Endothelial cell of umbilical vein (primary cell): ENCODE data around the gene NHS. TPM values are rescaled to one million over a fixed set of nuclear protein-coding genes. Genes with fewer than 3 reads are reported as not detected.

Source experiments
- BruUV-seq: library from RNA; stranded (reverse); fragments of 400-500 nt; replicated peaks from 2 replicates; lab custom pipeline; 2021; lab: Mats Ljungman, UMichigan
- CTCF ChIA-PET: fragments of 300-600, 350-600 bp; sonication (Branson Sonifier 250); formaldehyde crosslinking; loops from one replicate; lab custom pipeline; 2021; ENCODE audit warnings: antibody characterized with exemption, inconsistent platforms; lab: Charles Lee
- POLR2A ChIA-PET: fragments of 300-600, 350-600 bp; sonication (Branson Sonifier 250); formaldehyde crosslinking; loops from one replicate; lab custom pipeline; 2021; ENCODE audit warnings: antibody characterized with exemption, inconsistent platforms; lab: Charles Lee
- DNase-seq: peaks from one replicate; pipeline ENCODE4 v3.0.0-alpha.2; 2011; ENCODE audit warnings: low read depth, low spot score
- FAIRE-seq: peaks from 2 replicates; lab custom pipeline; 2011; peaks lifted over from hg19 to GRCh38; lab: Jason Lieb, UNC
- H2AFZ ChIP-seq: 2 replicates; pipeline ENCODE4 v1.6.0; 2012; ENCODE audit warnings: low read depth, low read length, control low read depth, inconsistent platforms
- H3K27ac ChIP-seq: 2 replicates; pipeline ENCODE4 v1.5.1; 2011; ENCODE audit warnings: low read depth, mild to moderate bottlenecking, control low read depth, low read length, moderate library complexity; ENCODE audit not compliant: insufficient read depth
- H3K27me3 ChIP-seq, 2 experiments: 2 replicates each; pipeline versions ENCODE4 v1.6.0 to v1.6.1; 2011; ENCODE audit warnings: low read length in 2 of 2, mixed read lengths in 1 of 2; ENCODE audit not compliant: control insufficient read depth in 2 of 2, insufficient read depth in 2 of 2
- H3K36me3 ChIP-seq, 2 experiments: 2 replicates in 1 of 2; 3 replicates in 1 of 2; pipeline ENCODE4 v1.5.1; 2011; ENCODE audit warnings: low read length in 2 of 2, mild to moderate bottlenecking in 1 of 2, moderate library complexity in 1 of 2; ENCODE audit not compliant: control insufficient read depth in 2 of 2, insufficient read depth in 2 of 2; ENCODE audit errors: extremely low read depth in 1 of 2
- H3K4me1 ChIP-seq: 3 replicates; pipeline ENCODE4 v1.5.1; 2011; ENCODE audit warnings: mild to moderate bottlenecking, low read length; ENCODE audit not compliant: control insufficient read depth, insufficient read depth; ENCODE audit errors: extremely low read depth
- H3K4me2 ChIP-seq: 2 replicates; pipeline ENCODE4 v1.6.1; 2011; ENCODE audit warnings: low read length, control low read depth, mixed read lengths; ENCODE audit not compliant: insufficient read depth
- H3K4me3 ChIP-seq, 3 experiments: fragments of 200-600 bp in 1 of 3; sonication (generic), shearing (Covaris generic) in 1 of 3; replicated peaks in 1 of 3; 2 replicates each; pipeline ENCODE4 v1.5.1; 2011 to 2016; ENCODE audit warnings: control low read depth in 3 of 3, low read length in 3 of 3, mild to moderate bottlenecking in 2 of 3, inconsistent platforms in 1 of 3, low read depth in 1 of 3, moderate library complexity in 1 of 3; ENCODE audit not compliant: insufficient read depth in 1 of 3
- H3K79me2 ChIP-seq: 2 replicates; pipeline ENCODE4 v1.6.0; 2012; ENCODE audit warnings: low read length, inconsistent platforms; ENCODE audit not compliant: control insufficient read depth, insufficient read depth
- H3K9ac ChIP-seq: replicated peaks from 2 replicates; pipeline ENCODE3; 2011; ENCODE audit warnings: low read length, control low read depth; ENCODE audit not compliant: insufficient read depth; ENCODE audit errors: extremely low read depth
- H3K9me1 ChIP-seq: replicated peaks from 3 replicates; pipeline ENCODE4 v1.6.0; 2011; ENCODE audit warnings: mild to moderate bottlenecking, low read length; ENCODE audit not compliant: control insufficient read depth, insufficient read depth; ENCODE audit errors: extremely low read depth
- H3K9me3 ChIP-seq: replicated peaks from 2 replicates; pipeline ENCODE4 v1.5.1; 2012; ENCODE audit warnings: low read length, inconsistent platforms; ENCODE audit not compliant: control insufficient read depth, insufficient read depth
- H4K20me1 ChIP-seq: replicated peaks from 2 replicates; pipeline ENCODE3; 2011; ENCODE audit warnings: mild to moderate bottlenecking, low read length; ENCODE audit not compliant: control insufficient read depth, insufficient read depth; ENCODE audit errors: extremely low read depth
- EZH2 ChIP-seq: IDR thresholded peaks from 2 replicates; pipeline ENCODE4 v1.6.1; 2012; ENCODE audit warnings: borderline replicate concordance, low read depth, mild to moderate bottlenecking, moderate library complexity, low read length, inconsistent platforms; ENCODE audit not compliant: severe bottlenecking
- FOS ChIP-seq: IDR thresholded peaks from 2 replicates; pipeline ENCODE4 v1.6.1; 2011; ENCODE audit warnings: mild to moderate bottlenecking, low read length, moderate library complexity, borderline replicate concordance; ENCODE audit not compliant: insufficient read depth
- GATA2 ChIP-seq: IDR thresholded peaks from 2 replicates; pipeline ENCODE4 v1.7.0; 2011; ENCODE audit warnings: low read depth, mild to moderate bottlenecking, moderate library complexity, mixed read lengths, low read length; ENCODE audit not compliant: insufficient read length, insufficient read depth
- JUN ChIP-seq: IDR thresholded peaks from 2 replicates; pipeline ENCODE4 v1.6.1; 2011; ENCODE audit warnings: borderline replicate concordance, low read depth; ENCODE audit not compliant: insufficient read length, insufficient read depth
- MAX ChIP-seq: IDR thresholded peaks from 2 replicates; pipeline ENCODE4 v1.6.1; 2011; ENCODE audit not compliant: insufficient read depth, insufficient read length
- MYC ChIP-seq: IDR thresholded peaks from one replicate; pipeline ENCODE4 v1.6.1; 2011; ENCODE audit warnings: mild to moderate bottlenecking, low read depth, low read length
- POLR2A ChIP-seq: IDR thresholded peaks from 2 replicates; pipeline ENCODE4 v1.6.1; 2012; ENCODE audit warnings: low read depth, mild to moderate bottlenecking, control low read depth, low read length
- POLR2AphosphoS5 ChIP-seq: IDR thresholded peaks from 2 replicates; pipeline ENCODE4 v1.6.1; 2012; ENCODE audit warnings: low read depth, mild to moderate bottlenecking, control low read depth, low read length, moderate library complexity; ENCODE audit not compliant: insufficient read depth
- dilution Hi-C: fragments of 300-500 bp; cut with MboI; formaldehyde crosslinking; loops from one replicate; pipeline ENCODE4 v1.15.0; 2019; ENCODE audit warnings: low sequenced_read_pairs; ENCODE audit not compliant: extremely low pct_ligation_motif_present
- intact Hi-C: fragments of 100-400 bp; cut with micrococcal nuclease; formaldehyde crosslinking; loops from one replicate; pipeline ENCODE4 v1.10.0; 2022
- polyA plus RNA-seq, 4 experiments: library from polyadenylated mRNA; depleted of rRNA in 3 of 4; stranded (reverse) in 3 of 4; unstranded in 1 of 4; fragments of >200 nt; gene quantifications; 2 replicates each; pipeline versions ENCODE4 v1.2.1 to v1.2.3, GENCODE V29; 2011 to 2012; ENCODE audit warnings: missing spikeins in 1 of 4
- total RNA-seq: library from RNA; stranded (reverse); gene quantifications from 2 replicates; pipeline ENCODE4 v1.2.3, GENCODE V29; 2021
- TF ChIP-seq, protein P1 (sequence below), 2 donors: IDR thresholded peaks; 1 replicate in 1 of 2; 2 replicates in 1 of 2; pipeline ENCODE4 v1.5.1; 2011; ENCODE audit warnings: low read length in 2 of 2, mild to moderate bottlenecking in 2 of 2, moderate library complexity in 2 of 2, control low read depth in 1 of 2, inconsistent platforms in 1 of 2, low read depth in 1 of 2; ENCODE audit not compliant: insufficient read depth in 1 of 2; ENCODE audit errors: extremely low read depth in 1 of 2

The NHS gene
- total and polyA plus RNA-seq, 2 donors (not counting 3 experiments of a cell fraction or from before 2014, with no cell fraction given) = 0.07 to 0.46 TPM

GRCh38 chrX:17606231-17606630 is 231.2 kb downstream of the NHS start:
- intact Hi-C loops = no loop called here
- Histone ChIP-seq H3K9me1 (no peaks in the 10 kb centered on the region), H3K9ac (no peak overlapping the region), H3K4me3 (no peak overlapping the region), H3K4me2 (no peak overlapping the region), H2AFZ (no peak overlapping the region), H3K4me1 (no peaks in the 10 kb centered on the region), H3K27ac (no peak overlapping the region), H3K36me3 (no peaks in the 10 kb centered on the region), H3K27me3 (no peaks in the 10 kb centered on the region), H3K79me2 (no peaks in the 10 kb centered on the region), H3K9me3 (no peaks in the 10 kb centered on the region), H4K20me1 (no peaks in the 10 kb centered on the region)
- dilution Hi-C loops = no loop called here
- ChIA-PET POLR2A (no interaction called here), CTCF (no interaction called here)
- TF ChIP-seq GATA2 (no peak), MAX (no peak), FOS (no peak), POLR2AphosphoS5 (no peak), EZH2 (no peak), JUN (no peak), POLR2A (no peak), MYC (no peak)
- TF ChIP-seq, protein P1, sequence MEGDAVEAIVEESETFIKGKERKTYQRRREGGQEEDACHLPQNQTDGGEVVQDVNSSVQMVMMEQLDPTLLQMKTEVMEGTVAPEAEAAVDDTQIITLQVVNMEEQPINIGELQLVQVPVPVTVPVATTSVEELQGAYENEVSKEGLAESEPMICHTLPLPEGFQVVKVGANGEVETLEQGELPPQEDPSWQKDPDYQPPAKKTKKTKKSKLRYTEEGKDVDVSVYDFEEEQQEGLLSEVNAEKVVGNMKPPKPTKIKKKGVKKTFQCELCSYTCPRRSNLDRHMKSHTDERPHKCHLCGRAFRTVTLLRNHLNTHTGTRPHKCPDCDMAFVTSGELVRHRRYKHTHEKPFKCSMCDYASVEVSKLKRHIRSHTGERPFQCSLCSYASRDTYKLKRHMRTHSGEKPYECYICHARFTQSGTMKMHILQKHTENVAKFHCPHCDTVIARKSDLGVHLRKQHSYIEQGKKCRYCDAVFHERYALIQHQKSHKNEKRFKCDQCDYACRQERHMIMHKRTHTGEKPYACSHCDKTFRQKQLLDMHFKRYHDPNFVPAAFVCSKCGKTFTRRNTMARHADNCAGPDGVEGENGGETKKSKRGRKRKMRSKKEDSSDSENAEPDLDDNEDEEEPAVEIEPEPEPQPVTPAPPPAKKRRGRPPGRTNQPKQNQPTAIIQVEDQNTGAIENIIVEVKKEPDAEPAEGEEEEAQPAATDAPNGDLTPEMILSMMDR (IDR thresholded peaks at IDR 0.05; ENCODE audit: extremely low read depth in 1 of 2, insufficient read depth in 1 of 2, low read depth in 1 of 2, low read length in 2 of 2) = no peak
- no peak for FAIRE-seq
- no peak for DNase-seq
- BruUV-seq = no TSS peak
